ENCODE results near the gene PTPN6. TPM values are rescaled to one million over a fixed set of nuclear protein-coding genes. Genes with fewer than 3 reads are reported as not detected.
"Not testable (repeated sequence)": the region's sequence is repeated elsewhere in the genome, so short reads cannot be mapped to it uniquely, and the experiment has no call there.

The PTPN6 gene
- total and polyA plus RNA-seq, 7 experiments from 2014 or later: 141 to 390 (median 242) TPM

- peaks cover 0 to 10% (median 7%) of the 10 kb centered on the region in 7 donors for H3K4me1 Mint-ChIP-seq
- ATAC-seq; H3K27ac ChIP-seq (ENCODE audit: low read depth, low read length); H3K27ac Mint-ChIP-seq; H3K27me3 Mint-ChIP-seq; H3K4me3 ChIP-seq (ENCODE audit: low read length); intact Hi-C loops (cut with micrococcal nuclease); H3K36me3 Mint-ChIP-seq; H3K9me3 Mint-ChIP-seq; H3K9me3 ChIP-seq (ENCODE audit: control insufficient read depth in 2 of 3, low read length in 3 of 3); H3K4me3 Mint-ChIP-seq; H3K36me3 ChIP-seq (ENCODE audit: control insufficient read depth in 2 of 3, insufficient read depth in 3 of 3, low read length in 3 of 3); H3K27me3 ChIP-seq (ENCODE audit: control insufficient read depth in 2 of 2, insufficient read depth in 2 of 2, low read length in 2 of 2); DNase-seq: not testable (repeated sequence)
- ChIA-PET CTCF (interaction anchor here (0.6 to 3.6 kb wide), 4 partner anchors 14 to 875 kb away, joined by 3 to 16 read pairs (median 7); partner anchors contain the start of gene SPSB2), POLR2A (interaction anchor here (0.7 to 1.7 kb wide), 6 partner anchors 8 to 75 kb away, joined by 3 to 5 read pairs (median 4); partner anchors contain the start of genes ATN1, C12orf57, RNU7-1 and SPSB2)
- H3K4me1 ChIP-seq (ENCODE audit: control insufficient read depth in 2 of 2, insufficient read depth in 2 of 2, low read length in 2 of 2): peaks cover 14 to 17% of the 10 kb centered on the region in 2 donors
Observed at GRCh38 chr12:6908141-6908540, 43.0 kb upstream of the PTPN6 start.

GRCh38 chr12:6909421-6910145, 41.6 kb upstream of the PTPN6 start:
- peaks cover 0 to 4% (median 0%) of the 10 kb centered on the region in 5 donors for H3K27me3 Mint-ChIP-seq
- Histone ChIP-seq H3K4me3 (ENCODE audit: low read length) (no peak overlapping the region), H3K36me3 (ENCODE audit: control insufficient read depth in 2 of 3, insufficient read depth in 3 of 3, low read length in 3 of 3) (no peaks in the 10 kb centered on the region), H3K4me1 (ENCODE audit: control insufficient read depth in 2 of 2, insufficient read depth in 2 of 2, low read length in 2 of 2) (peaks cover 14 to 15% of the 10 kb centered on the region in 2 donors), H3K27me3 (ENCODE audit: control insufficient read depth in 2 of 2, insufficient read depth in 2 of 2, low read length in 2 of 2) (no peaks in the 10 kb centered on the region), H3K9me3 (ENCODE audit: control insufficient read depth in 2 of 3, low read length in 3 of 3) (no peaks in the 10 kb centered on the region), H3K27ac (ENCODE audit: low read depth, low read length) (no peak overlapping the region)
- DNase-seq (no peak), ATAC-seq (no peak)
- H3K4me1 Mint-ChIP-seq: peaks cover 0 to 19% (median 16%) of the 10 kb centered on the region in 7 donors
- H3K36me3 Mint-ChIP-seq: peaks cover 0 to 5% (median 0%) of the 10 kb centered on the region in 5 donors
- ChIA-PET CTCF (interaction anchor here (0.6 to 2.8 kb wide), 3 partner anchors 15 to 198 kb away, joined by 3 to 8 read pairs (median 5); no protein-coding TSS in a partner anchor), POLR2A (interaction anchor here (0.7 to 1.4 kb wide), 6 partner anchors 22 to 56 kb away, joined by 3 to 4 read pairs (median 3); partner anchors contain the start of gene SPSB2)
- peak overlapping the region in 1 of 9 donors; percentile 19 for H3K27ac Mint-ChIP-seq
- peaks cover 0 to 3% (median 0%) of the 10 kb centered on the region in 11 donors for H3K9me3 Mint-ChIP-seq
- H3K4me3 Mint-ChIP-seq: no peak overlapping the region
- intact Hi-C loops (cut with micrococcal nuclease): loop anchor here in 1 of 2 donors (5.0 kb wide), 1 partner anchor 43 kb away; the partner anchor contains the start of gene PTPN6

- peak overlapping the region in 9 of 10 donors; percentile 38 to 97 (median 88) for H3K4me3 Mint-ChIP-seq
- ChIA-PET CTCF (interaction anchor here (0.8 to 3.1 kb wide), 4 partner anchors 12 to 43 kb away, joined by 3 to 14 read pairs (median 7); no protein-coding TSS in a partner anchor), POLR2A (interaction anchor here (0.9 to 5.7 kb wide), 10 partner anchors 8 to 52 kb away, joined by 3 to 50 read pairs (median 5); partner anchors contain the start of genes C12orf57, LRRC23, PTPN6 and RNU7-1)
- H3K4me1 Mint-ChIP-seq: peaks cover 0 to 44% (median 36%) of the 10 kb centered on the region in 7 donors
- ATAC-seq: no peak
- intact Hi-C loops (cut with micrococcal nuclease): loop anchor here in 1 of 2 donors (5.0 kb wide), 1 partner anchor 40 kb away; the partner anchor contains the start of gene PTPN6
- no peak for DNase-seq
- no peak overlapping the region for H3K4me3 ChIP-seq (ENCODE audit: low read length)
- peaks cover 0 to 3% (median 0%) of the 10 kb centered on the region in 11 donors for H3K9me3 Mint-ChIP-seq
- no peaks in the 10 kb centered on the region for H3K27me3 ChIP-seq (ENCODE audit: control insufficient read depth in 2 of 2, insufficient read depth in 2 of 2, low read length in 2 of 2)
- peaks cover 0 to 16% (median 0%) of the 10 kb centered on the region in 5 donors for H3K36me3 Mint-ChIP-seq
- H3K27me3 Mint-ChIP-seq: peaks cover 0 to 4% (median 0%) of the 10 kb centered on the region in 5 donors
- peak overlapping the region; percentile 23 for H3K27ac ChIP-seq (ENCODE audit: low read depth, low read length)
- H3K9me3 ChIP-seq (ENCODE audit: control insufficient read depth in 2 of 3, low read length in 3 of 3): no peaks in the 10 kb centered on the region
- H3K36me3 ChIP-seq (ENCODE audit: control insufficient read depth in 2 of 3, insufficient read depth in 3 of 3, low read length in 3 of 3): peaks cover 5 to 19% (median 6%) of the 10 kb centered on the region in 3 experiments
- peaks cover 11 to 14% of the 10 kb centered on the region in 2 donors for H3K4me1 ChIP-seq (ENCODE audit: control insufficient read depth in 2 of 2, insufficient read depth in 2 of 2, low read length in 2 of 2)
- peak overlapping the region; percentile 29 to 99 (median 89) for H3K27ac Mint-ChIP-seq
Observed at GRCh38 chr12:6912164-6912935, 38.8 kb upstream of the PTPN6 start.

GRCh38 chr12:6914246-6914946, 36.8 kb upstream of the PTPN6 start, which contains the start of gene ENO2:
ENO2 (plus strand) TSS chr12:6914580; CDS start chr12:6915833, 1,253 bp downstream.
- peak within 1 kb of the TSS; percentile 88 to 100 (median 96) for H3K4me3 Mint-ChIP-seq

GRCh38 chr12:6914947-6915788, 36.0 kb upstream of the PTPN6 start:
- Mint-ChIP-seq H3K27me3 (peaks cover 0 to 4% (median 0%) of the 10 kb centered on the region in 5 donors), H3K36me3 (peaks cover 0 to 33% (median 9%) of the 10 kb centered on the region in 5 donors), H3K4me3 (peak overlapping the region; percentile 88 to 100 (median 96)), H3K4me1 (peaks cover 0 to 60% (median 36%) of the 10 kb centered on the region in 7 donors), H3K9me3 (no peaks in the 10 kb centered on the region), H3K27ac (peak overlapping the region; percentile 86 to 99 (median 91))
- peak overlapping the region; percentile 86 for H3K27ac ChIP-seq (ENCODE audit: low read depth, low read length)
- H3K9me3 ChIP-seq (ENCODE audit: control insufficient read depth in 2 of 3, low read length in 3 of 3): no peaks in the 10 kb centered on the region
- no peaks in the 10 kb centered on the region for H3K27me3 ChIP-seq (ENCODE audit: control insufficient read depth in 2 of 2, insufficient read depth in 2 of 2, low read length in 2 of 2)
- intact Hi-C loops (cut with micrococcal nuclease): loop anchor here (1.0 to 5.0 kb wide), 11 partner anchors 9 to 104 kb away; partner anchors contain the start of genes LRRC23 (in 2 of the 2), SPSB2 (in 2 of the 2), LPCAT3 (in 1 of the 2) and PTPN6 (in 1 of the 2)
- H3K36me3 ChIP-seq (ENCODE audit: control insufficient read depth in 2 of 3, insufficient read depth in 3 of 3, low read length in 3 of 3): peaks cover 5 to 37% (median 11%) of the 10 kb centered on the region in 3 experiments
- CTCF ChIA-PET: interaction anchor here (1.0 to 3.1 kb wide), 2 partner anchors 10 to 46 kb away, joined by 3 to 14 read pairs; no protein-coding TSS in a partner anchor
- DNase-seq (no peak), ATAC-seq (no peak)
- POLR2A ChIA-PET: interaction anchor here (0.6 to 5.7 kb wide), 17 partner anchors 8 to 191 kb away, joined by 3 to 50 read pairs (median 4); partner anchors contain the start of genes C12orf57, COPS7A, LRRC23 and RNU7-1
- peak overlapping the region; percentile 79 for H3K4me3 ChIP-seq (ENCODE audit: low read length)
- peaks cover 11 to 14% of the 10 kb centered on the region in 2 donors for H3K4me1 ChIP-seq (ENCODE audit: control insufficient read depth in 2 of 2, insufficient read depth in 2 of 2, low read length in 2 of 2)

More at GRCh38 chr12:6914246-6914946, 36.8 kb upstream of the PTPN6 start, which contains the start of gene ENO2:
- H3K27me3 ChIP-seq (ENCODE audit: control insufficient read depth in 2 of 2, insufficient read depth in 2 of 2, low read length in 2 of 2): no peaks in the 10 kb centered on the region
- H3K4me1 ChIP-seq (ENCODE audit: control insufficient read depth in 2 of 2, insufficient read depth in 2 of 2, low read length in 2 of 2): peaks cover 11 to 14% of the 10 kb centered on the region in 2 donors
- ChIA-PET CTCF (interaction anchor here (1.0 to 3.1 kb wide), 2 partner anchors 11 to 45 kb away, joined by 3 to 14 read pairs; no protein-coding TSS in a partner anchor), POLR2A (interaction anchor here (0.6 to 5.7 kb wide), 21 partner anchors 7 to 225 kb away, joined by 3 to 50 read pairs (median 5); partner anchors contain the start of genes C12orf57, COPS7A, LRRC23 and RNU7-1)
- peak within 1 kb of the TSS; percentile 79 for H3K4me3 ChIP-seq (ENCODE audit: low read length)
- H3K36me3 ChIP-seq (ENCODE audit: control insufficient read depth in 2 of 3, insufficient read depth in 3 of 3, low read length in 3 of 3): peaks cover 5 to 31% (median 8%) of the 10 kb centered on the region in 3 experiments
- Mint-ChIP-seq H3K4me1 (peaks cover 0 to 53% (median 36%) of the 10 kb centered on the region in 7 donors), H3K27me3 (peaks cover 0 to 4% (median 0%) of the 10 kb centered on the region in 5 donors), H3K36me3 (peaks cover 0 to 25% (median 2%) of the 10 kb centered on the region in 5 donors), H3K27ac (peak within 1 kb of the TSS; percentile 86 to 99 (median 93)), H3K9me3 (no peaks in the 10 kb centered on the region)
- H3K9me3 ChIP-seq (ENCODE audit: control insufficient read depth in 2 of 3, low read length in 3 of 3): no peaks in the 10 kb centered on the region
- intact Hi-C loops (cut with micrococcal nuclease): loop anchor here (1.0 to 5.0 kb wide), 11 partner anchors 10 to 104 kb away; partner anchors contain the start of genes LRRC23 (in 2 of the 2), SPSB2 (in 2 of the 2), LPCAT3 (in 1 of the 2) and PTPN6 (in 1 of the 2)
- DNase-seq (peak; percentile 68 to 90 (median 81)), ATAC-seq (peak; percentile 96)
- peak within 1 kb of the TSS; percentile 86 for H3K27ac ChIP-seq (ENCODE audit: low read depth, low read length)
